DMS79 treated with DMSO at 0.1 percent for 48 hours (cell line): Measurements from ENCODE around the gene RAX.

Experiments used
- DNase-seq: peaks from one replicate; lab custom pipeline; 2025; lab: John Stamatoyannopoulos, UW

The RAX gene

DNA sequence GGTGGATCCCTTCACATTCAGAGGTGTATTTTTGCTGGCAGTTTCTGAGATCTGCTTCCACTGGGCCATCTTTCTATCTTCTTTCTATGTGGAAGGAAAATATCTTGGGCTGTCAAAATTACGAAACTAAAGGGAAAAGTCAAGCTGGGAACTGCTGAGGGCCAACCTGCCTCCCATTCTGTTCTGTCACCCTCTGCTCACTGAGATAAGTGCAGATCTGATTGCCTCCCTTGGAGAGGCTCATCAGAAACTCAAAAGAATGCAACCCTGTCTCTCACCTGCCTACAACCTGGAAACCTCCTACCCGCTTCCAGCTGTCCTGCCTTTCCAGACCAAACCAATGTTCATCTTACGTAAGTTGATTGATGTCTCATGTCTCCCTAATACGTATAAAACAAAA, 26.5 kb downstream of the RAX start:
- DNase-seq: no peak

DNA sequence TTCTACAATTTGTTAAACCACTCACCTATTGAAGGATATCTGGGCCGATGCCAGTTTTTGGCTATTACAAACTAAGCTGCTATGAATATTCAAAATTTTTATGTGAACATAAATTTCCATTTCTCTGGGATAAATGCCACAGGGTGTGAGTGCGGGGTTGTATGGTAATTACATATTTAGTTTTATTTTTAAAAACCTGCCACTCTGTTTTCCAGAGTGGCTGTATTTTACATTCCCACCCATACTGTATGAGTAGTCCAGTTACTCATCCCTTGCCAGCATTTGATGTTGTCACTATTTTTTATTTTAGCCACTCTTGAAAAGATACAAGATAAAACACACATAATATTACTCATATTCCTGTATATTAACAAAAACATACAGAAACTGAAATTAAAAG, 30.3 kb downstream of the RAX start:
- no peak for DNase-seq

GRCh38 chr18:59239642-59240041, 33.6 kb downstream of the RAX start:
- DNase-seq: no peak

DNA sequence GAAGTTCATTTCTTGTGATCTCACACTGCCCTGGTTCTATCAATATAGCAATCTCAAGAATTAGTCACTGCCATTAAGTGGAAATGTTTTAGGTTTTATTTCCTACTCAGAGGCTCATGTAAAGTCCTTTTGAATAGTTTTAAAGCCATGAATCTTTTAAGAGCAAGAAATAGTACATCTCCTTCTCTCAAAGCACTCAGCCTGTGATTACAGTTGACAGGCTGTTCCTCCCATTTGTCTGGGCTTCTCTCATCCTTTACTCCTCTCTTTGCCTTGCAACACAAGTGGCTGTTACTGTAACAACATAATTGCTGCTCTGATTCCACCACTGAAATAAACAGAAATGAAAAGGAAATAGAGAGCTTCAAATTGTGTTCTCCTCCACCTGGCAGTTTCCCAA, 34.9 kb downstream of the RAX start:
- DNase-seq: peak; percentile 64

DNA sequence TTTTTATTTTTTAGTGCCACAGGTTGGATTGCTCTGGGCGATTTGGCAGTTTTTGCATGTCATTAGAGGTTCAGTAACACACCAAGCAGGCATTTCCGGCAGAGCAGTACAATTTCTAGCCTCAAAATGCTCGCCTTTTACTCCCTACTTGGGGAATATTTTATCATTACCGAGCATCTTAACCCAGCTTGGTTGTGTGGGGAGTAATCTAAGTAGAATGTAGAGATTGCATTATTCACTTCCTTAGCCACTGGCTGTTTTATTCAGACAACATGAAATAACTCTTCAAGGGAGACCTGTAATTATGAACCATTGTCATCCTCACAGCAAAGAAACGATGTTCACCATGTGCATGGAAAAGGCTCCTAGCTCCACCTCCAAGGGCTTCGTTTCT, 40.2 kb downstream of the RAX start:
- DNase-seq: no peak

DNA sequence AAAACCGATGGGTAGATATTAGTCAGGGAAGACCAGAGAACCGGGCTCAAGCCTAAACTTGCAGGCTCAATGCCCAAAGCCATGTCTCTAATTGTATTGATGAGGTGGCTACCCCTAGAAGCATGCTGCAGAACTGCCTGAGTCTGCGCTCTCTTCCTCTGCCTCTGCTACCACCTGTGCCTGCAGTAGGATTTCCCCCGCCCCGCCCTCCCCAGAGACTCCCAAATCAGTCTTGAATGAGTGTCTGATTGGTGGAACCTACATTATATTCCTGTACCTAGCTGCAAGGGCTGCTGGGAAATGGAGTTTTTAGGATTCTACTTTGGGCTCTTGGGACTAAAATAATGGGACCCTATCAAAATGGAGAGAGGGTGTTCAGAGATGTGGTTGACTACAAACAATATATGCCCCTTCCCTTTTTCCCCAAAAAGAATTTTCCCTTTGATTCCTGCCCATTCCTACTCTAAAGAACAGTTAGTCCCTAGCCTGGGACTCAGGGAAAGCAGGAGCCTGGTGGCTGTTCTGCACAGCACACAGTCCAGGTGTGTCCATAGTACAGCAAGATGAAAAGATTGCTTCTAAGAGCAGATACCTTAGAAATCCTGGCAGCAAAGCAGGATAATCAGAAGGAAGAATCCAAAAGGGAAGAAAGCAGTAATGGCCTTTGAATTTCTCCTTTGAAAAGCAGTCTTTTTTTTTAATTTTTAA, 40.8 kb downstream of the RAX start:
- DNase-seq: no peak

GRCh38 chr18:59231877-59232276, 41.4 kb downstream of the RAX start:
- no peak for DNase-seq

GRCh38 chr18:59231114-59231513, 42.1 kb downstream of the RAX start:
- no peak for DNase-seq

DNA sequence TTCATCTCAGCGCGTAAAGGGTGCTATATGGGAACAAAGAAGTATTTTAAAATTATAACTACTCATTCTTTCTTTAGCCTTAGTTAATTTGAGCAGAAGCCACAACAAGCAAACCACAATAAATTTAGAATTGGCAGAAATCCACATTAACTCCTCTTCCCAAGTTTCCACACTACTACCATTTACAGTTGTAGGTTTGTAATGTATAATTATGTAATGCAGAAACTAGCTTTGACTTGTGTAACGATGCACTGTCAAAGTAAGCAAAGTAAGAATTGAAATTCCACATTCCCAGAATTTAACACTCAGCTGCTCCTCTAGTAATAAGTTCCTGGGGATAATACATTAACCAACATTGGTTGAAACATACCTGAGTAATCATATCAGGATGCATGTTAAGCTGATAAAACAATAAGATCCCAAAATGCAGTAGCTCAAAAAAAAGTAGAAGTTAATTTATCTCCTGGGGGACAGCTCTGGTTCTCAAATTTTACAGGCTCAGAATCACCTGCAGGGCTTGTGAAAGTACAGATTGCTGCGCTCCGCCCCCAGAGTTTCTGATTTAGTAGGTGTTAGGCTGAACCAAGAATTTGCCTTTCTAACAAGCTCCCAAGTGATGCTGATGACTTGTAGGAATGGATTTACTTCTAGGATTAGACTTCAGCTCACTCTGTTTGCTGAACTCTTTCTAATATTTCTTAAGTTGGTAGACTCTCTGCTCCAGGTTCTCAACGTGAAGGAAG, 43.4 kb downstream of the RAX start:
- no peak for DNase-seq

- no peak for DNase-seq
Measured at GRCh38 chr18:59229191-59229590, 44.1 kb downstream of the RAX start.

DNA sequence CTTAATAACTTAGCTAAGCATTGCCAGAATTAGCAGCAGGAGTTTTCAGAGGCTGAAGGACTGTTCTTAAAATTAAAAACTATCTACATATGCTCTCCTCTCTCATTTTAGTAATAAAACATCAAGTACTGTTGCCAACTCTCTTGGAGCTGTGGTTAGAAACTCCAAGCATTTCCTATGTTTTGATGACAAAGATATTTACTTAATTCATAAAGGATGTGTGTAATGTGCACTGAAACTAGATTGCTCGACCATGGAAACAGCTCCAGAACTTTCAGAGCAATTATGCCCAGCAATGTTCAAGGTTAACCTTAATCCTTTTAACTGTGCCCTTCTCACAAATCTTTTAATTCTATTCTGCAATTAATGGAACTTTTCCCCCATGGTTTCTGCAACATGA, 44.9 kb downstream of the RAX start:
- no peak for DNase-seq

- no peak for DNase-seq
Measured at GRCh38 chr18:59222341-59222740, 50.9 kb downstream of the RAX start.

DNA sequence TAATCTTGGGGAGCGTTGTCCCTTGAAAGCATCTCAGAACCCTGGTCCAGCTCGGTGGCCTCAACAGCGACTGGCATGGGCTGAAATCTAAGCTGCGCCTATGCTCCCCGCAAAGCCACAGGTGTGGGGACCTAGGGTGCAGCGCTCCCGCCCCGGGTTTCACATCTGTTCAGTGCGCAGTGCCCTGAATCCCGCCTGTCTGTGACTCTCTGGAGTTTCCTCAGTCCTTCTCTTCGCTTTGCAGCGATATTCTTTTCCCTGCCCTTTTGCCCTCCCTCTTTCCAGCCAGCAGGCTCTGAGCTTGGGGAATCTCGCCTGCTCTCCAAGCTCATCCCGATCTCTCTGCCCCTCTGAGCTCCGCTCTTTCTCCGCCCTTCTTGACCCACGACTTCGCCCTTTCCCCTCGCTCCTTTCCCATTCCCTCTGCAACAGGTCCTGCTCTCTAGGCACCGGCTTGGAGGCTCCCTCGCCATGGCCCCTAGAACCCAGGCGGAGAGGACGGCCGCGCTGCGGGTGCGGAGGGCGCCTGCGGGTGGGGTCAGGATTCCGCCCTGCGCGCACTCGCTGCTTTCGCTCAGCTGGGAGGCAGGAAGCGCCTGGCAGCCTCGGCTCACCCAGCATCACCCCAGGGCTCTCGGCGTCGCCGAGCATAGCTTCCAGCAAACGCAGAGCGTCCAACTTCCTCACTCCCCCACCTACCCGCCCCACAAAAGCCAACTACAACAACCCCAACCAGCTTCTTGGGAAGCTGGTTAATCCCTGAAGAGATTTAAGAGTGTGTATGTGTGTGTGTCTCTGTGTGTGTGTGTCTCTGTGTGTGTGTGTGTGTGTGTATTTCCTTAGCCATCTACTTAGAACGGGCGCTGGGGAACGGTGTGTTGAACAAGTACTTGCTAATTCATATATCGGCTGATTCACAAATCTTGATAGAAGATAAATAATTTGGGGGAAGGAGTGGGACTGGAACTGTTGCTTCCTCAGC, 52.2 kb downstream of the RAX start:
- DNase-seq: peak; percentile 59

GRCh38 chr18:59220164-59220783, 53.0 kb downstream of the RAX start:
- peak; percentile 59 for DNase-seq

DNA sequence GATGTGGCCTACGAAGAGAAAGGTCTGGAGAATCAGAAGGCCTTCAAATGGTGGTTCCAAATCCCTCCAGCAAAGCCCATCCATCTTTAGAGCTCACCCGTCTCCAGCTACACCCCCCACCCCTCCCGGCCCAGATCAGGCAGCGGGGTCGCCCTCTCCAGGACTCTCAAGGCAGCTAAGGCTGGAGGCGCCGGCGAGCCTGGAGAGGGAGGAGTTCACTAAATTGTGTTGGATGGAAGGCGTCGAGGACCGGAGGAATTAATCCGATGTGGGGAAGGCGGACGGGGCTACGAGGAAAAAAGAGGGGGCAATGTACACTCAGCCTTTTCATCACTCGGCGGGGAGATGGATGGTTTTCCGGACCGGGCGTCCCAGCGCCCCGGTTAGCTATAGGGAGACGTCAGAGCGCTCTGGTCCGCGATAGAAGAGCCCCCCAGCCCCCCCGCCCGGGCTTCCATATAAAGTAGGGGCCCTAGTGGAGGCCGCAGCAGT, 53.5 kb downstream of the RAX start, which contains the start of gene GRP:
GRP (plus strand) TSS at position 487 of the 492 bp plus-strand sequence. CDS start 108 bp downstream, outside the sequence.
- peak; percentile 59 for DNase-seq

GRCh38 chr18:59218018-59218417, 55.2 kb downstream of the RAX start:
- DNase-seq: no peak
